Stimulated activated naive B cell treated with anti-CD40 and anti-IgM and Interleukin-4, amounts not matched to agents 10 μg/mL and 1 μg/mL and 100 μg/mL, for 72 hours (primary cell): ENCODE results near the gene USP15.
"Not testable (repeated sequence)": the region's sequence is repeated elsewhere in the genome, so short reads cannot be mapped to it uniquely, and the experiment has no call there.

Source experiments
- ATAC-seq, 2 donors: fragments of 150-1000 bp; cut with Tn5 transposase; replicated peaks; 2 replicates each; pipeline ENCODE4 v1.10.0; 2021; ENCODE audit warnings: moderate library complexity in 1 of 2
- DNase-seq: peaks from one replicate; pipeline ENCODE4 v3.0.0; 2021
- H3K27ac Mint-ChIP-seq: one replicate; pipeline ENCODE4 v1.8.0; 2022; ENCODE audit warnings: mild to moderate bottlenecking, mixed read lengths
- H3K27me3 Mint-ChIP-seq, 2 donors: one replicate each; pipeline ENCODE4 v1.8.0; 2022; ENCODE audit warnings: mixed read lengths in 2 of 2
- H3K36me3 Mint-ChIP-seq, 2 donors: one replicate each; pipeline ENCODE4 v1.8.0; 2022; ENCODE audit warnings: mixed read lengths in 2 of 2, mild to moderate bottlenecking in 1 of 2
- H3K4me1 Mint-ChIP-seq, 2 donors: one replicate each; pipeline ENCODE4 v1.8.0; 2022; ENCODE audit warnings: mixed read lengths in 2 of 2, mild to moderate bottlenecking in 1 of 2
- H3K4me3 Mint-ChIP-seq, 2 donors: one replicate each; pipeline ENCODE4 v1.8.0; 2022; ENCODE audit warnings: mild to moderate bottlenecking in 2 of 2, mixed read lengths in 2 of 2, moderate library complexity in 1 of 2
- H3K9me3 Mint-ChIP-seq, 2 donors: one replicate each; pipeline ENCODE4 v1.8.0; 2022; ENCODE audit warnings: mixed read lengths in 2 of 2, mild to moderate bottlenecking in 1 of 2

The USP15 gene

DNA sequence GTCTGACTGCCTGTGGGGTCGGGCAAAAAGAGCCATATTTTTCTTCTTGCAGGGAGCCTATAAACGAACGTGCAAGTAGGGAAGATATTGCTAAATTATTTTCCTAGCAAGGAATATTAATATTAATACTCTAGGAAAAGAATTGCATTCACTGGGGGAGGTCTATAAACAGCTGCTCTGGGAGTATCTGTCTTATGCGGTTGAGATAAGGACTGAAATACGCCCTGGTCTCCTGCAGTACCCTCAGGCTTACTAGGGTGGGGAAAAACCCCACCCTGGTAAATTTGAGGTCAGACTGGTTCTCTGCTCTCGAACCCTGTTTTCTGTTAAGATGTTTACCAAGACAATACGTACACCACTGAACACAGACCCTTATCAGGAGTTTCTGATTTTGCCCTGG is 203.0 kb downstream of the USP15 start:
- not testable (repeated sequence) for H3K36me3 Mint-ChIP-seq, H3K27me3 Mint-ChIP-seq, DNase-seq, ATAC-seq, H3K9me3 Mint-ChIP-seq, H3K27ac Mint-ChIP-seq, H3K4me3 Mint-ChIP-seq
- H3K4me1 Mint-ChIP-seq = peaks cover 9 to 12% of the 10 kb centered on the region in 2 donors
